Ishikawa (cell line): Measurements from ENCODE around the gene ADAMTS15.

Experiments used
- CEBPB ChIP-seq: IDR thresholded peaks from 2 replicates; pipeline ENCODE4 v1.6.1; 2012
- CREB1 ChIP-seq: IDR thresholded peaks from 2 replicates; pipeline ENCODE4 v1.6.1; 2012; ENCODE audit warnings: low read depth
- FOXM1 ChIP-seq: IDR thresholded peaks from 2 replicates; pipeline ENCODE4 v1.6.1; 2012; ENCODE audit warnings: low read depth, borderline replicate concordance
- NFIC ChIP-seq: IDR thresholded peaks from 2 replicates; pipeline ENCODE4 v1.6.1; 2012
- RAD21 ChIP-seq: IDR thresholded peaks from 2 replicates; pipeline ENCODE4 v1.6.1; 2012; ENCODE audit warnings: low read depth
- TAF1 ChIP-seq: IDR thresholded peaks from 2 replicates; pipeline ENCODE4 v1.6.1; 2012; ENCODE audit warnings: low read depth, mild to moderate bottlenecking
- USF1 ChIP-seq: IDR thresholded peaks from 2 replicates; pipeline ENCODE4 v1.6.1; 2012
- YY1 ChIP-seq: IDR thresholded peaks from 2 replicates; pipeline ENCODE4 v1.6.1; 2012; ENCODE audit warnings: low read depth

GRCh38 chr11:130407978-130408377 is 40.5 kb upstream of the ADAMTS15 start:
- TF ChIP-seq CREB1: no peak
- no peak for TF ChIP-seq YY1
- TF ChIP-seq NFIC: 0 out of 2 replicates have a peak, but pooled peaks have one; percentile 18
- no peak for TF ChIP-seq FOXM1
- TF ChIP-seq TAF1: no peak
- TF ChIP-seq RAD21: no peak
- TF ChIP-seq USF1: no peak
- no peak for TF ChIP-seq CEBPB
